Right atrium auricular region (tissue), 2 donors: ENCODE results near the gene DDX50. TPM values are rescaled to one million over a fixed set of nuclear protein-coding genes. Genes with fewer than 3 reads are reported as not detected.
A peak's percentile ranks its signal among the peaks of the same experiment; 100 is the strongest.
"Not testable (repeated sequence)": the region's sequence is repeated elsewhere in the genome, so short reads cannot be mapped to it uniquely, and the experiment has no call there.

Experiments
- DNase-seq: peaks from one replicate; pipeline ENCODE4 v3.0.0-alpha.2; 2019; ENCODE audit warnings: low spot score
- H3K27ac ChIP-seq, 2 donors: fragments of 200-600 bp; sonication (generic); 1 replicate in 1 of 2; 2 replicates in 1 of 2; pipeline ENCODE4 v1.5.1; 2016 to 2019
- H3K27me3 ChIP-seq, 2 donors: fragments of 200-600 bp; sonication (generic); one replicate each; pipeline versions ENCODE4 v1.5.1 to v1.6.0; 2017 to 2019
- H3K36me3 ChIP-seq: fragments of 200-600 bp; sonication (generic); one replicate; pipeline ENCODE4 v1.5.1; 2016
- H3K4me1 ChIP-seq, 2 donors: fragments of 200-600 bp; sonication (generic); one replicate each; pipeline versions ENCODE4 v1.5.1 to v1.6.0; 2017 to 2019
- H3K4me3 ChIP-seq, 2 donors: fragments of 200-600 bp; sonication (generic); 1 replicate in 1 of 2; 2 replicates in 1 of 2; pipeline ENCODE4 v1.5.1; 2017 to 2019; ENCODE audit warnings: mild to moderate bottlenecking in 1 of 2, moderate library complexity in 1 of 2
- H3K9me3 ChIP-seq, 2 donors: fragments of 200-600 bp; sonication (generic); one replicate each; pipeline ENCODE4 v1.5.1; 2019
- total RNA-seq, 2 donors: library from RNA; depleted of rRNA; stranded (reverse); fragments of >200 nt; gene quantifications; one replicate each; pipeline ENCODE4 v1.1.0, GENCODE V29; 2016
- TF ChIP-seq, protein P1 (sequence below), 2 donors: fragments of 200-600 bp; sonication (generic); IDR thresholded peaks; one replicate each; pipeline ENCODE4 v1.5.1; 2019; ENCODE audit warnings: antibody characterized with exemption in 2 of 2

Gene DDX50
- total RNA-seq, 2 donors from 2014 or later, result 18.9 to 22.3 TPM

DNA sequence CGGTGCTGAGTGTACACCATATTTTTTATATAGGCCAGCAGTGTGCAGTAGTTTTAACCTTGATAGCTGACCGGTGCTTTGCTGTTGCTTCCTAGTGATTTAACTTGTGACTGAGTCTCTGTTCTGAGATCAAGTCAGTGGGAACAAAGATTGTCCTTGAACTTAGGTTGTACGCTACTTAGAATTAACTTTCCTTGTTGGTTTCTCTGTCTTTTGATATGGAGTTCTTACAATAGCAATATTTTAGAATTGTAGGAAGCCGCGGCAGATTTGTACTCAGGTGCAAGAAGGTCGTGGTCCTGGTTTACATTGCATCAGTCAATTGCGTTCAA is 56.1 kb downstream of the DDX50 start:
- Histone ChIP-seq H3K27ac (peak overlapping the region in 1 of 2 donors; percentile 82), H3K27me3 (no peaks in the 10 kb centered on the region), H3K4me1 (peaks cover 0 to 35% of the 10 kb centered on the region in 2 donors), H3K36me3 (peaks cover 21% of the 10 kb centered on the region), H3K4me3 (peak overlapping the region; percentile 78 to 86), H3K9me3 (no peaks in the 10 kb centered on the region)
- TF ChIP-seq, protein P1, sequence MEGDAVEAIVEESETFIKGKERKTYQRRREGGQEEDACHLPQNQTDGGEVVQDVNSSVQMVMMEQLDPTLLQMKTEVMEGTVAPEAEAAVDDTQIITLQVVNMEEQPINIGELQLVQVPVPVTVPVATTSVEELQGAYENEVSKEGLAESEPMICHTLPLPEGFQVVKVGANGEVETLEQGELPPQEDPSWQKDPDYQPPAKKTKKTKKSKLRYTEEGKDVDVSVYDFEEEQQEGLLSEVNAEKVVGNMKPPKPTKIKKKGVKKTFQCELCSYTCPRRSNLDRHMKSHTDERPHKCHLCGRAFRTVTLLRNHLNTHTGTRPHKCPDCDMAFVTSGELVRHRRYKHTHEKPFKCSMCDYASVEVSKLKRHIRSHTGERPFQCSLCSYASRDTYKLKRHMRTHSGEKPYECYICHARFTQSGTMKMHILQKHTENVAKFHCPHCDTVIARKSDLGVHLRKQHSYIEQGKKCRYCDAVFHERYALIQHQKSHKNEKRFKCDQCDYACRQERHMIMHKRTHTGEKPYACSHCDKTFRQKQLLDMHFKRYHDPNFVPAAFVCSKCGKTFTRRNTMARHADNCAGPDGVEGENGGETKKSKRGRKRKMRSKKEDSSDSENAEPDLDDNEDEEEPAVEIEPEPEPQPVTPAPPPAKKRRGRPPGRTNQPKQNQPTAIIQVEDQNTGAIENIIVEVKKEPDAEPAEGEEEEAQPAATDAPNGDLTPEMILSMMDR (IDR thresholded peaks at IDR 0.05), result no peak
- DNase-seq, result no peak

DNA sequence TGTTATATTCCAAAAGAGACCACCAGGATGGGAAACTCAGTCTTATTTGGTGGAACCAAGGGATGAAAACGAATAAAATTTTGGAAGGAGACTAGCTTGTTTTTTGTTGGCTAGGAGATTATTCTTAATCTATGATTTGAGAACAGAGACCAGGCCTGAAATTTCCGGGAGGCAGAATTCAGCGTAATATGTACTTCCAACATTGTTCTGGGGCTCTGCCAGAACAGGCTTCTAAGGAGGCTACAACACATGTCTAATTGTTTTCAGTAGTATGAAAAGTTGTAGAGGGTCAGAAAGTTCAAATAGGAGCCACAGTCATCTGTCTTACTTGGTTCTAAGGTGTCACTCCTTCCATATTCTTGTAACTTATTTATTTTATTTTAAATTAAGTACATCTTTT is 56.5 kb downstream of the DDX50 start:
- H3K27me3 ChIP-seq, result no peaks in the 10 kb centered on the region
- TF ChIP-seq, protein P1 (IDR thresholded peaks at IDR 0.05), result no peak
- H3K4me3 ChIP-seq, result peak overlapping the region; percentile 78 to 86
- peaks cover 0 to 35% of the 10 kb centered on the region in 2 donors for H3K4me1 ChIP-seq
- H3K9me3 ChIP-seq, result no peaks in the 10 kb centered on the region
- no peak for DNase-seq
- H3K36me3 ChIP-seq, result peaks cover 25% of the 10 kb centered on the region
- no peak overlapping the region for H3K27ac ChIP-seq

DNA sequence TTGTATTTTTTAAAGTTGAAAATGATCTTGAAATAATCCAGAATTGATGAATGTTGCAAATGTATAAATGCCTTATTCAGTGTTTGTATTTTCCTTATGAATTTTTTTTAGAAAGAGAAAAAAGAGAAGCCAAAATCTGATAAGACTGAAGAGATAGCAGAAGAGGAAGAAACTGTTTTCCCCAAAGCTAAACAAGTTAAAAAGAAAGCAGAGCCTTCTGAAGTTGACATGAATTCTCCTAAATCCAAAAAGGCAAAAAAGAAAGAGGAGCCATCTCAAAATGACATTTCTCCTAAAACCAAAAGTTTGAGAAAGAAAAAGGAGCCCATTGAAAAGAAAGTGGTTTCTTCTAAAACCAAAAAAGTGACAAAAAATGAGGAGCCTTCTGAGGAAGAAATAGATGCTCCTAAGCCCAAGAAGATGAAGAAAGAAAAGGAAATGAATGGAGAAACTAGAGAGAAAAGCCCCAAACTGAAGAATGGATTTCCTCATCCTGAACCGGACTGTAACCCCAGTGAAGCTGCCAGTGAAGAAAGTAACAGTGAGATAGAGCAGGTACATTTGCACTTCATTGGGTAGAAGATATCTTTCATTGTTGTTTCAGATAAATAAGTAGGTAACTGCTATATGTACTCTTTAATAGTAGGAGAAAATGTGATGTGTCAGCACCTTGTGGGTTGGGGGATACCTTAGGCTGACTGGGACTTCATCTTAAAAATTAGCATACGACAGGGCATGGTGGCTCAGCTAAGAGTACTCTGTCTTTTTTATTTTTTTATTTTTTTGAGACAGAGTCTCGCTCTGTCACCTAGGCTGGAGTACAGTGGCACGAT is 58.8 kb downstream of the DDX50 start:
- Histone ChIP-seq H3K4me1 (peaks cover 0 to 35% of the 10 kb centered on the region in 2 donors), H3K27ac (no peak overlapping the region), H3K27me3 (no peaks in the 10 kb centered on the region), H3K36me3 (peaks cover 47% of the 10 kb centered on the region), H3K9me3 (no peaks in the 10 kb centered on the region), H3K4me3 (no peak overlapping the region)
- TF ChIP-seq, protein P1 (IDR thresholded peaks at IDR 0.05), result no peak
- no peak for DNase-seq

DNA sequence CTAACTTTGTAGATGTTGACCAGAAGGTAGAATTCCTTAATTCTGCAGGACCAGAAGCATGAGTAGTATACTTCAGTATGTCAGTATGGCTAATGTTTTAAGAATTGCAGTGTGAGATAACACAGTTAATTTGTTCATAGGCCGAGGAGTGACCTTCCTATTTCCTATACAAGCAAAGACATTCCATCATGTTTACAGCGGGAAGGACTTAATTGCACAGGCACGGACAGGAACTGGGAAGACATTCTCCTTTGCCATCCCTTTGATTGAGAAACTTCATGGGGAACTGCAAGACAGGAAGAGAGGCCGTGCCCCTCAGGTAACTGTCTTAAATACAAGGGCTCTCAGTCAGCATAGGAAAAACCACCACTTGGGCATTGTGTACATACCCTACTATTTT is 62.0 kb downstream of the DDX50 start:
- no peak overlapping the region for H3K4me3 ChIP-seq
- no peaks in the 10 kb centered on the region for H3K27me3 ChIP-seq
- H3K27ac ChIP-seq, result no peak overlapping the region
- TF ChIP-seq, protein P1 (IDR thresholded peaks at IDR 0.05), result no peak
- peaks cover 76% of the 10 kb centered on the region for H3K36me3 ChIP-seq
- H3K4me1 ChIP-seq, result peaks cover 0 to 12% of the 10 kb centered on the region in 2 donors
- no peaks in the 10 kb centered on the region for H3K9me3 ChIP-seq
- DNase-seq, result no peak

DNA sequence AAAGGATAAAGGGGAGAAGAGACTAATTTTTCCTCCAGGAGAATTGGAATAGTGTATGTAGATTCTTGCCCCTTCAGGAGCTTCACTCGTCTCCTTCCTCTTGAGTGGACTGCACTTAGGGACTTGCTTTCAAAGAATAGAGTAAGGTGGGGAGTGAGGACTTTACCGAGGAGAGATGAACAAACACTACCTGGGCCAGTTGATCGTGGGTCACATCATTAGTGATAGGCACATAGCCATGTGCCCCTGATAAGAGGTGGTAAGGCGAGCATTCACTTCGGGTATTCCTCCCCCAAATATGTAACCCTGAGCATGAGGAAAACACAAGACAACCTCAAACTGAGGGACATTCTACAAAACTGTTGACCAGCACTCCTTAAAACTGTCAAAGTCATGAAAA is 72.9 kb downstream of the DDX50 start:
- no peak overlapping the region for H3K4me3 ChIP-seq
- H3K9me3 ChIP-seq, result no peaks in the 10 kb centered on the region
- DNase-seq, result no peak
- TF ChIP-seq, protein P1 (IDR thresholded peaks at IDR 0.05), result no peak
- H3K27ac ChIP-seq, result no peak overlapping the region
- peaks cover 97% of the 10 kb centered on the region for H3K36me3 ChIP-seq
- H3K4me1 ChIP-seq, result no peaks in the 10 kb centered on the region
- H3K27me3 ChIP-seq, result no peaks in the 10 kb centered on the region

DNA sequence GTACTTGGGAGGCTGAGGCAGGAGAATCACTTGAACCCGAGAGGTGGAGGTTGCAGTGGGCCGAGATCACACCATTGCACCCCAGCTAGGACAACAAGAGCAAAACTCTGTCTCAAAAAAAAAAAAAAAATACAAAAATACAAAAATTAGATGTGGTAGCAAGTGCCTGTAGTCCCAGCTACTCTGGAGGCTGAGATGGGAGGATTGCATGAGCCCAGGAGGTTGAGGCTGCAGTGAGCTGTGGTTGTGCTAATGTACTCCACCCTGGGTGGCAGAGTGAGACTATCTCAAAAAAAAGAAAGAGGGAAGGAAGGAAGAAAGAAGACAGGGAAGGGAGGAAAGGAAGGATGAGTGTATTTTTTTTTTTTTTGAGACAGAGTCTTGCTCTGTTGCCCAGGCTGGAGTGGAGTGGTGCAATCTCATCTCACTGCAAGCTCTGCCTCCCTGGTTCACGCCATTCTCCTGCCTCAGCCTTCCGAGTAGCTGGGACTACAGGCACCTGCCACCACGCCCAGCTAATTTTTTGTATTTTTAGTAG is 74.9 kb downstream of the DDX50 start:
- peaks cover 93% of the 10 kb centered on the region for H3K36me3 ChIP-seq
- not testable (repeated sequence) for H3K4me1 ChIP-seq, DNase-seq, H3K27ac ChIP-seq, H3K27me3 ChIP-seq, H3K4me3 ChIP-seq, H3K9me3 ChIP-seq

DNA sequence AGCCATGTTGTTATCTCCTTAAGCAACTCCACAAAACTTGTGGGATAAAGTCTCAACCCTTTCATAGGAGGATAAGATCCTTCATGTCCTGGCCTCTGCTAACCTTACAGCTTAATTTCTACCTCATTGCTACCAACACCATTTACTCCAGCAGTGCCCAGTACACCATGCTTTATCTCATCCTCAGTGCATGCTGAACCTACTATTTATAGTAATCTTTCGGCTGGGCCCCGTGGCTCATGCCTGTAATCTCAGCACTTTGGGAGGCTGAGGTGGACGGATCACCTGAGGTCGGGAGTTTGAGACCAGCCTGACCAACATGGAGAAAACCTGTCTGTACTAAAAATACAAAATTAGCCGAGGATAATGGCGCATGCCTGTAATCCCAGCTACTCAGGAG is 78.6 kb downstream of the DDX50 start:
- H3K4me3 ChIP-seq, H3K9me3 ChIP-seq, H3K27me3 ChIP-seq, DNase-seq, H3K4me1 ChIP-seq, H3K27ac ChIP-seq: not testable (repeated sequence)
- H3K36me3 ChIP-seq, result peaks cover 77% of the 10 kb centered on the region
